Temporal lobe (tissue), 1 donor: ENCODE measurements around the gene HTR2A. TPM values are rescaled to one million over a fixed set of nuclear protein-coding genes. Genes with fewer than 3 reads are reported as not detected.

Experiments
- total RNA-seq: library from RNA; depleted of rRNA; stranded (reverse); fragments of >200 nt; gene quantifications from one replicate; pipeline ENCODE4 v1.2.3, GENCODE V29; 2014

Gene HTR2A
- total RNA-seq, 1 donor from 2014 or later: 7.1 TPM

Other genes with a start within 250 kb of the HTR2A start
- 92.9 TPM for gene ESD, start 99.9 kb downstream of the HTR2A start, total RNA-seq